ENCODE results near the gene QRFP. TPM values are rescaled to one million over a fixed set of nuclear protein-coding genes. Genes with fewer than 3 reads are reported as not detected.

The QRFP gene
- total RNA-seq, 6 experiments from 2014 or later: 3.3 TPM; not detected in 5

DNA sequence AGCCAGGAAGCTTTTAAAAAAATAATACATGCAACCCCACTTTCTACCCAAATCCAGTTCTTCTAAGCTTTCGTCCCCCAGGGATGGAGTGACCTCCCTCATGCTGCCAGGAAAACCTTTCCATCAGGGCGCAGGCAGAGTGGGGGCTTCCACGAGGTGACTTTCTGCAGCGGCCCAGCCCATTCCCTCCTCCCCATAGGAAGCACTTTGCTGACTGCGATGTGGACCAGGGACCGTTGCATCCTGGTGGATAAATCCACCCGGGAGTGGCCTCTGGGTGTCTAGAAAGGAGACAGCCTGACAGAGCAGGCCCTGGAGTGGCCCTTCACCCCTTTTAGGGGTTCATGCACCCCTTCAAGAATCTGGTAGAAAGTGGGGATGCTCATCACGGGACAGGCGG, 1.6 kb downstream of the QRFP start:
- TF ChIP-seq, protein P1, sequence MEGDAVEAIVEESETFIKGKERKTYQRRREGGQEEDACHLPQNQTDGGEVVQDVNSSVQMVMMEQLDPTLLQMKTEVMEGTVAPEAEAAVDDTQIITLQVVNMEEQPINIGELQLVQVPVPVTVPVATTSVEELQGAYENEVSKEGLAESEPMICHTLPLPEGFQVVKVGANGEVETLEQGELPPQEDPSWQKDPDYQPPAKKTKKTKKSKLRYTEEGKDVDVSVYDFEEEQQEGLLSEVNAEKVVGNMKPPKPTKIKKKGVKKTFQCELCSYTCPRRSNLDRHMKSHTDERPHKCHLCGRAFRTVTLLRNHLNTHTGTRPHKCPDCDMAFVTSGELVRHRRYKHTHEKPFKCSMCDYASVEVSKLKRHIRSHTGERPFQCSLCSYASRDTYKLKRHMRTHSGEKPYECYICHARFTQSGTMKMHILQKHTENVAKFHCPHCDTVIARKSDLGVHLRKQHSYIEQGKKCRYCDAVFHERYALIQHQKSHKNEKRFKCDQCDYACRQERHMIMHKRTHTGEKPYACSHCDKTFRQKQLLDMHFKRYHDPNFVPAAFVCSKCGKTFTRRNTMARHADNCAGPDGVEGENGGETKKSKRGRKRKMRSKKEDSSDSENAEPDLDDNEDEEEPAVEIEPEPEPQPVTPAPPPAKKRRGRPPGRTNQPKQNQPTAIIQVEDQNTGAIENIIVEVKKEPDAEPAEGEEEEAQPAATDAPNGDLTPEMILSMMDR (IDR thresholded peaks at IDR 0.05): no peak
- TF ChIP-seq POLR2A (IDR thresholded peaks at IDR 0.05): no peak
- intact Hi-C loops (cut with DNase I): loop anchor here in 1 of 2 donors (10.0 kb wide), 1 partner anchor 150 kb away; no protein-coding TSS in a partner anchor
- Histone ChIP-seq H3K36me3 (peaks cover 0 to 5% (median 0%) of the 10 kb centered on the region in 4 donors), H3K27ac (no peak overlapping the region), H3K9me3 (no peaks in the 10 kb centered on the region), H3K27me3 (no peaks in the 10 kb centered on the region), H3K4me3 (no peak overlapping the region), H3K4me1 (no peaks in the 10 kb centered on the region)
- DNase-seq: no peak
- no peak for ATAC-seq
- 71% methylated on average over 3 of the region's 9 CpGs for WGBS (ENCODE audit: insufficient coverage, low coverage, low lambda C conversion rate, missing lambda C conversion rate)

DNA sequence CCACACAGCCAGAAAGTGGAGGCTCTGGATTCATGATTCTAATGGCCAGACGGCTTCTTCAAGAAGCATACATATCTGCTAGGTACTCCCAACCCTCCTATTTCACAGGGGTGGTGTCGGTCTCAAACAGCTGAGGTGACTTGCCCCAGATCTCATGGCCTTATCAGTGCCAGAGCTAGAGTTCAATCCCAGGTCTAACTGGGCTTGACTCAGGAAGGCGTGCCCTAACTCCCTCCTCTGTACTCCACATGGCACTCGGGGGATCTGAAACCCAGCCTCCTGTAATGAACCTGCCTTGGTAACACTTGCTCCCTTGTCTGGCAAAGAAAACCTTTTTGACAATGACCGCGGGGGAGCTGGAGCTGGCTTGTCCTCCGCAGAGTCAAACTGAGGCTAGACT, 2.1 kb downstream of the QRFP start:
- Histone ChIP-seq H3K27ac (no peak overlapping the region), H3K4me3 (no peak overlapping the region), H3K36me3 (peaks cover 0 to 6% (median 0%) of the 10 kb centered on the region in 4 donors), H3K27me3 (no peaks in the 10 kb centered on the region), H3K9me3 (no peaks in the 10 kb centered on the region), H3K4me1 (no peaks in the 10 kb centered on the region)
- DNase-seq: no peak
- no peak for TF ChIP-seq POLR2A (IDR thresholded peaks at IDR 0.05)
- TF ChIP-seq, protein P1 (IDR thresholded peaks at IDR 0.05): no peak
- 72% methylated on average over 4 of the region's 7 CpGs for WGBS (ENCODE audit: insufficient coverage, low coverage, low lambda C conversion rate, missing lambda C conversion rate)
- intact Hi-C loops (cut with DNase I): loop anchor here in 1 of 2 donors (10.0 kb wide), 1 partner anchor 150 kb away; no protein-coding TSS in a partner anchor
- ATAC-seq: no peak

DNA sequence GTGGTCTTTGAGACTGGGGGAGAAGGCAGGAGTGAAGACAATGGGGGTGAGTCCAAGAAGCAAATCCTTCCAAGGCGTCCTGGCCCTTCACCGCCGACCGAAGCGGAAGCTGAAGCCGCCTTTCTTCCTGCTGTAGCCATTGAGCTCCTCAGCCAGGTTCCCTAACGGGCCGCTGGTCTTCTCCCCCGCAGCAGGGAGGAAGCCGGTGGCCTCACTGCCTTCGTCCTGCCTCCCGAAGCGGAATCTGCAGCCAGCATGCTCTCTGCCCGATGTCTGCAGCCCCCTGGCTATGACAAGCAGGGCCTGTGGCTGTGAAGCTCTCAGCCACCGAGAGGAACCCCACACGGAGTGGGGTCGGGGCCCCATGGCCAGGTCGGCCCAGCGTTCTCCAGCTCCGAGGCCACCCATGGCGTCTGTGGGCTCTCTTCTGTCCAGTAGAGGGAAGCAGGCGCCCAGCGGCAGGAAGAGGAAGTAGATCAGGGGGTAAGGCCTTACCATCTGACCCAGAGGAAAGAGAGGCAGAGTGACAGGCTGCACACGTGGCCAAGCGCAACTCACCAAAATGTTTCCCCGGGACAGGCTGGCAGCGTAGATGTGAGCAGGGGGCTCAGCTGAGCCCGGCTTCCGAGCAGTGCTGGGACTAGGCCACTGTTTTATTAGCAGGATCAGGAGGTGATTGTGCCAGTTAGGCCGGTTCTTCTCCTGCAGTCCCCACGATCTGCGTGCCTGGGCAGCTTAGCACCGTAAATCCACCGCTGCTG, 3.1 kb downstream of the QRFP start:
- Histone ChIP-seq H3K4me3 (no peak overlapping the region), H3K4me1 (no peaks in the 10 kb centered on the region), H3K27me3 (no peaks in the 10 kb centered on the region), H3K36me3 (peaks cover 0 to 10% (median 1%) of the 10 kb centered on the region in 4 donors), H3K9me3 (no peaks in the 10 kb centered on the region), H3K27ac (no peak overlapping the region)
- peak in 2 of 3 donors; percentile 55 to 73 for DNase-seq
- intact Hi-C loops (cut with DNase I): loop anchor here in 1 of 2 donors (10.0 kb wide), 1 partner anchor 151 kb away; no protein-coding TSS in a partner anchor
- ATAC-seq: peak; percentile 57 to 80 (median 70)
- WGBS (ENCODE audit: insufficient coverage, low coverage, low lambda C conversion rate, missing lambda C conversion rate): 77% methylated on average over 7 of the region's 34 CpGs
- TF ChIP-seq, protein P1 (IDR thresholded peaks at IDR 0.05): peak in 3 of 4 donors; percentile 19 to 40 (median 27)
- no peak for TF ChIP-seq POLR2A (IDR thresholded peaks at IDR 0.05)

DNA sequence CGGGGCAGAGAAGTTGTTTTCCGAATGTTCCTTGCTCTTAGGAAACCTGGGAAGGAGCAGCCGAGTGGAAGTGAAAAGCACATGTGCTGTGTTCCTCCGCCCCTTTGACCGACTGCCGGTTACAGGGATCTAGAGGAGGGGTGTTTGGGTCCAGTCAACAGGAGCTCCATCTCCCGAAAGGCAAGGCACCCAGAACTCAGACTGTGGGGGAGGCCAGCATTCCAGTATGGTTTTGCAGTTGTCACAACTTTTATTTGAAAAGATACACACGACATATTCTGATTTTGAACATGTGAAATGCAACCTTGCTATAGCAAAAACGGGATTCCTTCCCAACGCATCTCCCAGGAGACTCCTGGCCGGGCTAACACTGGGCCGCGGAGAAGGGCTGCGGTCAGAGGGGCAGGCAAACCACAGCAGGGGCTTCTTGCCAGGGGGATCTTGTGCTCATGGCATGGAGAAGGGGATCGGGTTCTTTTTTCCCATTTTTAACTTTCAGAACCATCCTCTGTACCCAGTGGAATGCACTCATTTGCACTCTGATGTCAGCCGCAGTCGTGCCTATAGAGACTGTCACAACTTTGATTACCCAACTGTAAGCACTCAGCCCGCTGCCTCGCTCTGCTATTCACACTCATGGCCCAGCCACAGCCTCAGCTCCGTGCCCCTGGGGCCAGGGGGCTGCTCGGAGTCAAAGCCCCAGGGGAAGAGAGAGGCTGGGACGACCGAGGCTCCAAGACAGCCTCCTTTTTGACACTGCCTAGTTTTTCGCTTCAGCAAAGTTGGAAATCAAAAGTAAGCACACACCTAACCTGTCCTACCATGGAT, 3.9 kb downstream of the QRFP start:
- no peak for TF ChIP-seq POLR2A (IDR thresholded peaks at IDR 0.05)
- TF ChIP-seq, protein P1 (IDR thresholded peaks at IDR 0.05): no peak
- Histone ChIP-seq H3K27me3 (no peaks in the 10 kb centered on the region), H3K4me1 (no peaks in the 10 kb centered on the region), H3K4me3 (no peak overlapping the region), H3K36me3 (peaks cover 0 to 14% (median 4%) of the 10 kb centered on the region in 4 donors), H3K27ac (no peak overlapping the region), H3K9me3 (no peaks in the 10 kb centered on the region)
- DNase-seq (no peak), ATAC-seq (no peak)
- intact Hi-C loops (cut with DNase I): loop anchor here in 1 of 2 donors (10.0 kb wide), 1 partner anchor 152 kb away; no protein-coding TSS in a partner anchor
- WGBS (ENCODE audit: insufficient coverage, low coverage, low lambda C conversion rate, missing lambda C conversion rate): 85% methylated on average over 9 of the region's 24 CpGs

Data from right lobe of liver (tissue), 6 donors.